ENCODE measurements around the gene DYNC1H1. TPM values are rescaled to one million over a fixed set of nuclear protein-coding genes. Genes with fewer than 3 reads are reported as not detected.

The DYNC1H1 gene
- total RNA-seq, 1 experiment from 2014 or later, result 438 TPM

DNA sequence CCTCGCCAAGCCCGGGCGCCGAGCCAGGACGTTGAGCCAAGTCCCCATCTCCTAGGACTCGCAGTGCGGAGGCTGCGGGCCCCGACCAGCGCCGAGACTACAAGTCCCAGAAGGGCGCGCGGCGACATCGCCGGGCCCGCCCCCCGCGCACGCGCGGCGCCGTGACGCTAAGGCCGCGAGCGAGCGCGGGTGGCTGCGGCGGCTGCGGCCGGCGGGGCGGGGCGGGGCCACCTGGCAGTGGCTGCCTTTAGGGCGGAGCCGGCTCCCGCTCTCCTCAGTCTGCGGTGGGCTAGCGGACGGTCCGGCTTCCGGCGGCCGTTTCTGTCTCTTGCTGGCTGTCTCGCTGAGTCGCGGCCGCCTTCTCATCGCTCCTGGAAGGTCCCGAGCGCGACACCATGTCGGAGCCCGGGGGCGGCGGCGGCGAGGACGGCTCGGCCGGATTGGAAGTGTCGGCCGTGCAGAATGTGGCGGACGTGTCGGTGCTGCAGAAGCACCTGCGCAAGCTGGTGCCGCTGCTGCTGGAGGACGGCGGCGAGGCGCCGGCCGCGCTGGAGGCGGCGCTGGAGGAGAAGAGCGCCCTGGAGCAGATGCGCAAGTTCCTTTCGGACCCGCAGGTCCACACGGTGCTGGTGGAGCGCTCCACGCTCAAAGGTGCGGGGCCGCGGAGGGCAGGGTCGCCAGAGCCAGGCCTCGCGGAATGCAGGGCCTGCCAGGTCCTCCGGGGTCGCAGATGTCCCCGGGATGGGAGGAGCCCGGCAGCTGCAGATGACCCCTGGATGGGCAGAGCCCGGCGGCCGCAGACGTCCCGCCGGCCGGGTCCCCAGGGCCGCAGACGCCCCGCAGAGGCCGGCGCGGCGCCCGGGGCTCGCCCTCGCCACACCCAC lies at the start of gene DYNC1H1 (continued):
- TF ChIP-seq, protein P1, sequence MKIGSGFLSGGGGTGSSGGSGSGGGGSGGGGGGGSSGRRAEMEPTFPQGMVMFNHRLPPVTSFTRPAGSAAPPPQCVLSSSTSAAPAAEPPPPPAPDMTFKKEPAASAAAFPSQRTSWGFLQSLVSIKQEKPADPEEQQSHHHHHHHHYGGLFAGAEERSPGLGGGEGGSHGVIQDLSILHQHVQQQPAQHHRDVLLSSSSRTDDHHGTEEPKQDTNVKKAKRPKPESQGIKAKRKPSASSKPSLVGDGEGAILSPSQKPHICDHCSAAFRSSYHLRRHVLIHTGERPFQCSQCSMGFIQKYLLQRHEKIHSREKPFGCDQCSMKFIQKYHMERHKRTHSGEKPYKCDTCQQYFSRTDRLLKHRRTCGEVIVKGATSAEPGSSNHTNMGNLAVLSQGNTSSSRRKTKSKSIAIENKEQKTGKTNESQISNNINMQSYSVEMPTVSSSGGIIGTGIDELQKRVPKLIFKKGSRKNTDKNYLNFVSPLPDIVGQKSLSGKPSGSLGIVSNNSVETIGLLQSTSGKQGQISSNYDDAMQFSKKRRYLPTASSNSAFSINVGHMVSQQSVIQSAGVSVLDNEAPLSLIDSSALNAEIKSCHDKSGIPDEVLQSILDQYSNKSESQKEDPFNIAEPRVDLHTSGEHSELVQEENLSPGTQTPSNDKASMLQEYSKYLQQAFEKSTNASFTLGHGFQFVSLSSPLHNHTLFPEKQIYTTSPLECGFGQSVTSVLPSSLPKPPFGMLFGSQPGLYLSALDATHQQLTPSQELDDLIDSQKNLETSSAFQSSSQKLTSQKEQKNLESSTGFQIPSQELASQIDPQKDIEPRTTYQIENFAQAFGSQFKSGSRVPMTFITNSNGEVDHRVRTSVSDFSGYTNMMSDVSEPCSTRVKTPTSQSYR (CRISPR knock-in tag; IDR thresholded peaks at IDR 0.05), result no peak
- TF ChIP-seq, protein P2, sequence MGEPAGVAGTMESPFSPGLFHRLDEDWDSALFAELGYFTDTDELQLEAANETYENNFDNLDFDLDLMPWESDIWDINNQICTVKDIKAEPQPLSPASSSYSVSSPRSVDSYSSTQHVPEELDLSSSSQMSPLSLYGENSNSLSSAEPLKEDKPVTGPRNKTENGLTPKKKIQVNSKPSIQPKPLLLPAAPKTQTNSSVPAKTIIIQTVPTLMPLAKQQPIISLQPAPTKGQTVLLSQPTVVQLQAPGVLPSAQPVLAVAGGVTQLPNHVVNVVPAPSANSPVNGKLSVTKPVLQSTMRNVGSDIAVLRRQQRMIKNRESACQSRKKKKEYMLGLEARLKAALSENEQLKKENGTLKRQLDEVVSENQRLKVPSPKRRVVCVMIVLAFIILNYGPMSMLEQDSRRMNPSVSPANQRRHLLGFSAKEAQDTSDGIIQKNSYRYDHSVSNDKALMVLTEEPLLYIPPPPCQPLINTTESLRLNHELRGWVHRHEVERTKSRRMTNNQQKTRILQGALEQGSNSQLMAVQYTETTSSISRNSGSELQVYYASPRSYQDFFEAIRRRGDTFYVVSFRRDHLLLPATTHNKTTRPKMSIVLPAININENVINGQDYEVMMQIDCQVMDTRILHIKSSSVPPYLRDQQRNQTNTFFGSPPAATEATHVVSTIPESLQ (CRISPR knock-in tag; IDR thresholded peaks at IDR 0.05), result no peak
- TF ChIP-seq GABPB1 (CRISPR knock-in tag; IDR thresholded peaks at IDR 0.05) (0 out of 2 replicates have a peak, but pooled peaks have one; percentile 42), SP1 (CRISPR knock-in tag; conservative IDR thresholded peaks at IDR 0.05) (peak; percentile 91), ZNF317 (CRISPR knock-in tag; IDR thresholded peaks at IDR 0.05; ENCODE audit: borderline replicate concordance, low read depth) (no peak), SMAD3 (CRISPR knock-in tag; IDR thresholded peaks at IDR 0.05; ENCODE audit: borderline replicate concordance) (0 out of 2 replicates have a peak, but pooled peaks have one; percentile 20), NR1H2 (CRISPR knock-in tag; IDR thresholded peaks at IDR 0.05) (no peak), ZNF416 (CRISPR knock-in tag; IDR thresholded peaks at IDR 0.05) (peak; percentile 52; the same call in 1 of the 2 replicates), JAZF1 (CRISPR knock-in tag; IDR thresholded peaks at IDR 0.05) (no peak), ZNF232 (CRISPR knock-in tag; IDR thresholded peaks at IDR 0.05) (peak; percentile 74; the same call in 1 of the 2 replicates), ETV6 (CRISPR knock-in tag; IDR thresholded peaks at IDR 0.05) (peak; percentile 85; the same call in 1 of the 2 replicates), MYBL2 (CRISPR knock-in tag; IDR thresholded peaks at IDR 0.05) (0 out of 2 replicates have a peak, but pooled peaks have one; percentile 44), KAT7 (CRISPR knock-in tag; IDR thresholded peaks at IDR 0.05; ENCODE audit: borderline replicate concordance) (peak; percentile 83; the same call in 1 of the 2 replicates), FOXP1 (CRISPR knock-in tag; IDR thresholded peaks at IDR 0.05; ENCODE audit: borderline replicate concordance) (peak; percentile 79)
- TF ChIP-seq, protein P3, sequence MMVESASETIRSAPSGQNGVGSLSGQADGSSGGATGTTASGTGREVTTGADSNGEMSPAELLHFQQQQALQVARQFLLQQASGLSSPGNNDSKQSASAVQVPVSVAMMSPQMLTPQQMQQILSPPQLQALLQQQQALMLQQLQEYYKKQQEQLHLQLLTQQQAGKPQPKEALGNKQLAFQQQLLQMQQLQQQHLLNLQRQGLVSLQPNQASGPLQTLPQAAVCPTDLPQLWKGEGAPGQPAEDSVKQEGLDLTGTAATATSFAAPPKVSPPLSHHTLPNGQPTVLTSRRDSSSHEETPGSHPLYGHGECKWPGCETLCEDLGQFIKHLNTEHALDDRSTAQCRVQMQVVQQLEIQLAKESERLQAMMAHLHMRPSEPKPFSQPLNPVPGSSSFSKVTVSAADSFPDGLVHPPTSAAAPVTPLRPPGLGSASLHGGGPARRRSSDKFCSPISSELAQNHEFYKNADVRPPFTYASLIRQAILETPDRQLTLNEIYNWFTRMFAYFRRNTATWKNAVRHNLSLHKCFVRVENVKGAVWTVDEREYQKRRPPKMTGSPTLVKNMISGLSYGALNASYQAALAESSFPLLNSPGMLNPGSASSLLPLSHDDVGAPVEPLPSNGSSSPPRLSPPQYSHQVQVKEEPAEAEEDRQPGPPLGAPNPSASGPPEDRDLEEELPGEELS (CRISPR knock-in tag; IDR thresholded peaks at IDR 0.05), result peak; percentile 90
- TF ChIP-seq, protein P4, sequence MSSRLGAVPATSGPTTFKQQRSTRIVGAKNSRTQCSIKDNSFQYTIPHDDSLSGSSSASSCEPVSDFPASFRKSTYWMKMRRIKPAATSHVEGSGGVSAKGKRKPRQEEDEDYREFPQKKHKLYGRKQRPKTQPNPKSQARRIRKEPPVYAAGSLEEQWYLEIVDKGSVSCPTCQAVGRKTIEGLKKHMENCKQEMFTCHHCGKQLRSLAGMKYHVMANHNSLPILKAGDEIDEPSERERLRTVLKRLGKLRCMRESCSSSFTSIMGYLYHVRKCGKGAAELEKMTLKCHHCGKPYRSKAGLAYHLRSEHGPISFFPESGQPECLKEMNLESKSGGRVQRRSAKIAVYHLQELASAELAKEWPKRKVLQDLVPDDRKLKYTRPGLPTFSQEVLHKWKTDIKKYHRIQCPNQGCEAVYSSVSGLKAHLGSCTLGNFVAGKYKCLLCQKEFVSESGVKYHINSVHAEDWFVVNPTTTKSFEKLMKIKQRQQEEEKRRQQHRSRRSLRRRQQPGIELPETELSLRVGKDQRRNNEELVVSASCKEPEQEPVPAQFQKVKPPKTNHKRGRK (CRISPR knock-in tag; IDR thresholded peaks at IDR 0.05; ENCODE audit: borderline replicate concordance), result no peak
- TF ChIP-seq, protein P5, sequence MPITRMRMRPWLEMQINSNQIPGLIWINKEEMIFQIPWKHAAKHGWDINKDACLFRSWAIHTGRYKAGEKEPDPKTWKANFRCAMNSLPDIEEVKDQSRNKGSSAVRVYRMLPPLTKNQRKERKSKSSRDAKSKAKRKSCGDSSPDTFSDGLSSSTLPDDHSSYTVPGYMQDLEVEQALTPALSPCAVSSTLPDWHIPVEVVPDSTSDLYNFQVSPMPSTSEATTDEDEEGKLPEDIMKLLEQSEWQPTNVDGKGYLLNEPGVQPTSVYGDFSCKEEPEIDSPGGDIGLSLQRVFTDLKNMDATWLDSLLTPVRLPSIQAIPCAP (CRISPR knock-in tag; IDR thresholded peaks at IDR 0.05), result peak; percentile 45; the same call in 1 of the 2 replicates
- TF ChIP-seq, protein P6, sequence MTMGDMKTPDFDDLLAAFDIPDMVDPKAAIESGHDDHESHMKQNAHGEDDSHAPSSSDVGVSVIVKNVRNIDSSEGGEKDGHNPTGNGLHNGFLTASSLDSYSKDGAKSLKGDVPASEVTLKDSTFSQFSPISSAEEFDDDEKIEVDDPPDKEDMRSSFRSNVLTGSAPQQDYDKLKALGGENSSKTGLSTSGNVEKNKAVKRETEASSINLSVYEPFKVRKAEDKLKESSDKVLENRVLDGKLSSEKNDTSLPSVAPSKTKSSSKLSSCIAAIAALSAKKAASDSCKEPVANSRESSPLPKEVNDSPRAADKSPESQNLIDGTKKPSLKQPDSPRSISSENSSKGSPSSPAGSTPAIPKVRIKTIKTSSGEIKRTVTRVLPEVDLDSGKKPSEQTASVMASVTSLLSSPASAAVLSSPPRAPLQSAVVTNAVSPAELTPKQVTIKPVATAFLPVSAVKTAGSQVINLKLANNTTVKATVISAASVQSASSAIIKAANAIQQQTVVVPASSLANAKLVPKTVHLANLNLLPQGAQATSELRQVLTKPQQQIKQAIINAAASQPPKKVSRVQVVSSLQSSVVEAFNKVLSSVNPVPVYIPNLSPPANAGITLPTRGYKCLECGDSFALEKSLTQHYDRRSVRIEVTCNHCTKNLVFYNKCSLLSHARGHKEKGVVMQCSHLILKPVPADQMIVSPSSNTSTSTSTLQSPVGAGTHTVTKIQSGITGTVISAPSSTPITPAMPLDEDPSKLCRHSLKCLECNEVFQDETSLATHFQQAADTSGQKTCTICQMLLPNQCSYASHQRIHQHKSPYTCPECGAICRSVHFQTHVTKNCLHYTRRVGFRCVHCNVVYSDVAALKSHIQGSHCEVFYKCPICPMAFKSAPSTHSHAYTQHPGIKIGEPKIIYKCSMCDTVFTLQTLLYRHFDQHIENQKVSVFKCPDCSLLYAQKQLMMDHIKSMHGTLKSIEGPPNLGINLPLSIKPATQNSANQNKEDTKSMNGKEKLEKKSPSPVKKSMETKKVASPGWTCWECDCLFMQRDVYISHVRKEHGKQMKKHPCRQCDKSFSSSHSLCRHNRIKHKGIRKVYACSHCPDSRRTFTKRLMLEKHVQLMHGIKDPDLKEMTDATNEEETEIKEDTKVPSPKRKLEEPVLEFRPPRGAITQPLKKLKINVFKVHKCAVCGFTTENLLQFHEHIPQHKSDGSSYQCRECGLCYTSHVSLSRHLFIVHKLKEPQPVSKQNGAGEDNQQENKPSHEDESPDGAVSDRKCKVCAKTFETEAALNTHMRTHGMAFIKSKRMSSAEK (CRISPR knock-in tag; IDR thresholded peaks at IDR 0.05; ENCODE audit: borderline replicate concordance), result no peak
- TF ChIP-seq, protein P7, sequence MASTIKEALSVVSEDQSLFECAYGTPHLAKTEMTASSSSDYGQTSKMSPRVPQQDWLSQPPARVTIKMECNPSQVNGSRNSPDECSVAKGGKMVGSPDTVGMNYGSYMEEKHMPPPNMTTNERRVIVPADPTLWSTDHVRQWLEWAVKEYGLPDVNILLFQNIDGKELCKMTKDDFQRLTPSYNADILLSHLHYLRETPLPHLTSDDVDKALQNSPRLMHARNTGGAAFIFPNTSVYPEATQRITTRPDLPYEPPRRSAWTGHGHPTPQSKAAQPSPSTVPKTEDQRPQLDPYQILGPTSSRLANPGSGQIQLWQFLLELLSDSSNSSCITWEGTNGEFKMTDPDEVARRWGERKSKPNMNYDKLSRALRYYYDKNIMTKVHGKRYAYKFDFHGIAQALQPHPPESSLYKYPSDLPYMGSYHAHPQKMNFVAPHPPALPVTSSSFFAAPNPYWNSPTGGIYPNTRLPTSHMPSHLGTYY (CRISPR knock-in tag; IDR thresholded peaks at IDR 0.05), result no peak
- TF ChIP-seq, protein P8, sequence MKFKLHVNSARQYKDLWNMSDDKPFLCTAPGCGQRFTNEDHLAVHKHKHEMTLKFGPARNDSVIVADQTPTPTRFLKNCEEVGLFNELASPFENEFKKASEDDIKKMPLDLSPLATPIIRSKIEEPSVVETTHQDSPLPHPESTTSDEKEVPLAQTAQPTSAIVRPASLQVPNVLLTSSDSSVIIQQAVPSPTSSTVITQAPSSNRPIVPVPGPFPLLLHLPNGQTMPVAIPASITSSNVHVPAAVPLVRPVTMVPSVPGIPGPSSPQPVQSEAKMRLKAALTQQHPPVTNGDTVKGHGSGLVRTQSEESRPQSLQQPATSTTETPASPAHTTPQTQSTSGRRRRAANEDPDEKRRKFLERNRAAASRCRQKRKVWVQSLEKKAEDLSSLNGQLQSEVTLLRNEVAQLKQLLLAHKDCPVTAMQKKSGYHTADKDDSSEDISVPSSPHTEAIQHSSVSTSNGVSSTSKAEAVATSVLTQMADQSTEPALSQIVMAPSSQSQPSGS (CRISPR knock-in tag; IDR thresholded peaks at IDR 0.05; ENCODE audit: borderline replicate concordance, low read depth), result no peak; the same call in 1 of the 2 replicates
